ENCODE results near the gene SIGLEC14. TPM values are rescaled to one million over a fixed set of nuclear protein-coding genes. Genes with fewer than 3 reads are reported as not detected.

The SIGLEC14 gene
- total RNA-seq, 2 experiments from 2014 or later = not detected

GRCh38 chr19:51660975-51661600 lies 14.5 kb upstream of the SIGLEC14 start:
- ChIA-PET CTCF (ENCODE audit: unreplicated experiment) (interaction anchor here (1.0 kb wide), 1 partner anchor 188 kb away, joined by 4 read pairs; no protein-coding TSS in a partner anchor), POLR2A (interaction anchor here (0.6 kb wide), 2 partner anchors 9 to 271 kb away, joined by 3 to 5 read pairs; partner anchors contain the start of gene C19orf84)
- no peak for TF ChIP-seq EZH2phosphoT487 (IDR thresholded peaks at IDR 0.05; ENCODE audit: borderline replicate concordance, low read depth, low read length)
- TF ChIP-seq, protein P1, sequence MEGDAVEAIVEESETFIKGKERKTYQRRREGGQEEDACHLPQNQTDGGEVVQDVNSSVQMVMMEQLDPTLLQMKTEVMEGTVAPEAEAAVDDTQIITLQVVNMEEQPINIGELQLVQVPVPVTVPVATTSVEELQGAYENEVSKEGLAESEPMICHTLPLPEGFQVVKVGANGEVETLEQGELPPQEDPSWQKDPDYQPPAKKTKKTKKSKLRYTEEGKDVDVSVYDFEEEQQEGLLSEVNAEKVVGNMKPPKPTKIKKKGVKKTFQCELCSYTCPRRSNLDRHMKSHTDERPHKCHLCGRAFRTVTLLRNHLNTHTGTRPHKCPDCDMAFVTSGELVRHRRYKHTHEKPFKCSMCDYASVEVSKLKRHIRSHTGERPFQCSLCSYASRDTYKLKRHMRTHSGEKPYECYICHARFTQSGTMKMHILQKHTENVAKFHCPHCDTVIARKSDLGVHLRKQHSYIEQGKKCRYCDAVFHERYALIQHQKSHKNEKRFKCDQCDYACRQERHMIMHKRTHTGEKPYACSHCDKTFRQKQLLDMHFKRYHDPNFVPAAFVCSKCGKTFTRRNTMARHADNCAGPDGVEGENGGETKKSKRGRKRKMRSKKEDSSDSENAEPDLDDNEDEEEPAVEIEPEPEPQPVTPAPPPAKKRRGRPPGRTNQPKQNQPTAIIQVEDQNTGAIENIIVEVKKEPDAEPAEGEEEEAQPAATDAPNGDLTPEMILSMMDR (conservative IDR thresholded peaks at IDR 0.05; ENCODE audit: low read length) = peak; percentile 74
- intact Hi-C loops (cut with micrococcal nuclease; ENCODE audit: unreplicated experiment) = loop anchor here (5.0 kb wide), 1 partner anchor 116 kb away; no protein-coding TSS in a partner anchor
- Histone ChIP-seq H3K9me3 (ENCODE audit: low read length) (no peaks in the 10 kb centered on the region), H3K79me2 (ENCODE audit: insufficient read depth, low read depth, low read length) (no peaks in the 10 kb centered on the region), H3K4me3 (ENCODE audit: low read depth, low read length, poor library complexity, severe bottlenecking) (no peak overlapping the region), H3K4me1 (ENCODE audit: insufficient read depth, low read length, poor library complexity, severe bottlenecking) (peaks cover 4% of the 10 kb centered on the region), H3K36me3 (ENCODE audit: insufficient read depth, low read length) (no peaks in the 10 kb centered on the region), H3K9me2 (ENCODE audit: insufficient read depth, low read length) (no peaks in the 10 kb centered on the region), H2AFZ (ENCODE audit: low read length) (no peak overlapping the region), H3K4me2 (ENCODE audit: low read length) (no peak overlapping the region), H4K20me1 (ENCODE audit: insufficient read depth, low read length) (no peaks in the 10 kb centered on the region), H3K27ac (ENCODE audit: low read depth, low read length, poor library complexity, severe bottlenecking) (no peak overlapping the region)
- DNase-seq (ENCODE audit: low spot score) = peak; percentile 76
- no TSS peak for BruUV-seq (replicated peaks)

GRCh38 chr19:51654783-51655182 lies 8.2 kb upstream of the SIGLEC14 start:
- Histone ChIP-seq H3K27ac (ENCODE audit: low read depth, low read length, poor library complexity, severe bottlenecking) (no peak overlapping the region), H3K9me3 (ENCODE audit: low read length) (no peaks in the 10 kb centered on the region), H2AFZ (ENCODE audit: low read length) (no peak overlapping the region), H3K79me2 (ENCODE audit: insufficient read depth, low read depth, low read length) (no peaks in the 10 kb centered on the region), H3K4me2 (ENCODE audit: low read length) (no peak overlapping the region), H3K4me3 (ENCODE audit: low read depth, low read length, poor library complexity, severe bottlenecking) (no peak overlapping the region), H4K20me1 (ENCODE audit: insufficient read depth, low read length) (no peaks in the 10 kb centered on the region), H3K9me2 (ENCODE audit: insufficient read depth, low read length) (no peaks in the 10 kb centered on the region), H3K4me1 (ENCODE audit: insufficient read depth, low read length, poor library complexity, severe bottlenecking) (peaks cover 27% of the 10 kb centered on the region), H3K36me3 (ENCODE audit: insufficient read depth, low read length) (no peaks in the 10 kb centered on the region)
- CTCF ChIA-PET (ENCODE audit: unreplicated experiment) = no interaction called here
- intact Hi-C loops (cut with micrococcal nuclease; ENCODE audit: unreplicated experiment) = loop anchor here (5.0 to 10.0 kb wide), 2 partner anchors 137 to 320 kb away; no protein-coding TSS in a partner anchor
- DNase-seq (ENCODE audit: low spot score) = no peak
- no TSS peak for BruUV-seq (replicated peaks)
- TF ChIP-seq, protein P1 (conservative IDR thresholded peaks at IDR 0.05; ENCODE audit: low read length) = no peak
- no peak for TF ChIP-seq EZH2phosphoT487 (IDR thresholded peaks at IDR 0.05; ENCODE audit: borderline replicate concordance, low read depth, low read length)
- POLR2A ChIA-PET = no interaction called here

DNA sequence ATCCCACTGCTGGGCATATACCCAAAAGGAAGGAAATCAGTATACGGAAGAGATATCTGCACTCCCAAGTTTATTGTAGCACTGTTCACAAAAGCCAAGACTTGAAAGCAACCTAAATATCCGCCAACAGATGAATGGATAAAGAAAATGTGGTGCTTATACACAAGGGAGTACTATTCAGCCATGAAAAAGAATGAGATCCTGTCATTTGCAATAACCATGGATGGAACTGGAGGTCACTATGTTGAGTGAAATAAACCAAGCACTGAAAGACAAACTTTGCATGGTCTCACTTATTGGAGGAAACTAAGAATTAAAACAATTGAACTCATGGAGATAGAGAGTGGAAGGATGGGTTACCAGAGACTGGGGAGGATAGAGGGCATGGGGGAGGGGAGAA lies 6.5 kb upstream of the SIGLEC14 start:
- no peak overlapping the region for H3K27ac ChIP-seq (ENCODE audit: low read depth, low read length, poor library complexity, severe bottlenecking)
- no TSS peak for BruUV-seq (replicated peaks)
- intact Hi-C loops (cut with micrococcal nuclease; ENCODE audit: unreplicated experiment) = loop anchor here (10.0 kb wide), 1 partner anchor 318 kb away; no protein-coding TSS in a partner anchor

More for the DNA sequence above, 6.5 kb upstream of the SIGLEC14 start:
- TF ChIP-seq EZH2phosphoT487 (IDR thresholded peaks at IDR 0.05; ENCODE audit: borderline replicate concordance, low read depth, low read length) = no peak
- TF ChIP-seq, protein P1 (conservative IDR thresholded peaks at IDR 0.05; ENCODE audit: low read length) = no peak
- Histone ChIP-seq H3K4me1 (ENCODE audit: insufficient read depth, low read length, poor library complexity, severe bottlenecking) (peaks cover 27% of the 10 kb centered on the region), H3K9me2 (ENCODE audit: insufficient read depth, low read length) (no peaks in the 10 kb centered on the region), H3K4me2 (ENCODE audit: low read length) (no peak overlapping the region), H2AFZ (ENCODE audit: low read length) (no peak overlapping the region), H3K9me3 (ENCODE audit: low read length) (no peaks in the 10 kb centered on the region), H4K20me1 (ENCODE audit: insufficient read depth, low read length) (no peaks in the 10 kb centered on the region), H3K36me3 (ENCODE audit: insufficient read depth, low read length) (no peaks in the 10 kb centered on the region), H3K79me2 (ENCODE audit: insufficient read depth, low read depth, low read length) (no peaks in the 10 kb centered on the region), H3K4me3 (ENCODE audit: low read depth, low read length, poor library complexity, severe bottlenecking) (no peak overlapping the region)
- POLR2A ChIA-PET = no interaction called here
- CTCF ChIA-PET (ENCODE audit: unreplicated experiment) = no interaction called here
- DNase-seq (ENCODE audit: low spot score) = no peak

Measured in OCI-LY7 (cell line).